ENCODE results near the gene NUDT4. TPM values are rescaled to one million over a fixed set of nuclear protein-coding genes. Genes with fewer than 3 reads are reported as not detected.

NUDT4 gene
- total and polyA plus RNA-seq, 2 of the 8 experiments (the other 6 are each of a cell fraction or from before 2014, with no cell fraction given) = 17.3 to 71.7 TPM

DNA sequence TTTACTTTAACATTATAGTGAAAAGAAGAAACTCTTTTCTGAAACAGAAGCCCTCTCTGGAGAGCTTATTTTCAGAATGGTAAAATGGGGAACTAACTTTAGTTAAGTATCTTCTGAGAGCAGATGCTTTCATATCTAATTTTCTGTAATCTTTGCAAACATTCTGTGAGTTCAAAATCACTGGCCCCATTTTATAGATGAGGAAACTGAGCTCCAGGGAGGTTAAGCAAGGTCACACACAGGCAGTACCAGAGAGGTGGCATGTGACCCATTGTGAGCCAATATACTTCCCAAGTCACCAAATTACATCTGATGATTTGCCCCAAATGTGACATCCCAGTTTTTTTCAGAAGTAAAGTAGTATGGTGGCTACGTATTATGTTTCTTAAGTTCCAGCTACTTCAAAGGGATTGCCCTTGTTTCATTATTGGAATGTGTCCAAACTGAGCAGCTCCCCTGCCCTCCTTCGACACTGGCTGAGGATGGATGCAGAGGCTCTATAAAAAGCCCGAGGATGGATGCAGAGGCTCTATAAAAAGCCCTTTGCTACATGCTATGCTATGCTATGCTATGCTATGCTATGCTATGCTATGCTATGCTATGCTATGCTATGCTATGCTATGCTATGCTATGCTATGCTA, 36.2 kb upstream of the NUDT4 start:
- no peak overlapping the region for H3K9ac ChIP-seq (replicated peaks in 1 of 4; ENCODE audit: extremely low read depth in 1 of 4, low read depth in 3 of 4, low read length in 3 of 4)
- H3K23me2 ChIP-seq (ENCODE audit: low read depth, low read length) = no peaks in the 10 kb centered on the region
- H3K79me2 ChIP-seq (ENCODE audit: control insufficient read depth in 1 of 2, insufficient read depth in 2 of 2, low read length in 2 of 2) = no peaks in the 10 kb centered on the region
- no peak overlapping the region for H4K8ac ChIP-seq (ENCODE audit: extremely low read depth, insufficient read depth, low read length)
- no peak overlapping the region for H3K14ac ChIP-seq (ENCODE audit: insufficient read length)
- ChIA-PET CTCF (ENCODE audit: partially characterized antibody) (interaction anchor here (1.4 kb wide), 1 partner anchor 25 kb away, joined by 4 read pairs; no protein-coding TSS in a partner anchor), POLR2A (ENCODE audit: partially characterized antibody) (no interaction called here)
- 88% methylated on average over 3 of the region's 3 CpGs; no CpG with 5 or more reads in 1 of the 2 experiments for WGBS, 2 experiments (ENCODE audit: extremely low coverage in 1 of 2, insufficient coverage in 1 of 2, insufficient read length in 1 of 2, insufficient replicate concordance in 2 of 2, low coverage in 1 of 2, low lambda C conversion rate in 2 of 2, missing lambda C conversion rate in 1 of 2)
- no peaks in the 10 kb centered on the region for H3K4me1 ChIP-seq (replicated peaks in 1 of 4; ENCODE audit: control insufficient read depth in 3 of 4, insufficient read depth in 4 of 4, low read length in 3 of 4)
- no peaks in the 10 kb centered on the region for H4K20me1 ChIP-seq (replicated peaks in 1 of 2; ENCODE audit: control insufficient read depth in 1 of 2, insufficient read depth in 2 of 2, low read length in 2 of 2)
- H2BK12ac ChIP-seq (ENCODE audit: low read depth, low read length) = no peak overlapping the region
- no peak overlapping the region for H4K5ac ChIP-seq (ENCODE audit: insufficient read length, low read depth, low read length)
- no peaks in the 10 kb centered on the region for H3K36me3 ChIP-seq (ENCODE audit: control insufficient read depth in 2 of 4, insufficient read depth in 4 of 4, low read length in 3 of 4)
- H3K27ac ChIP-seq (ENCODE audit: low read depth, low read length) = no peak overlapping the region
- no peak overlapping the region for H3K4ac ChIP-seq (replicated peaks; ENCODE audit: insufficient read length, low read depth, low read length)
- H3K27me3 ChIP-seq (replicated peaks in 1 of 4; ENCODE audit: control insufficient read depth in 3 of 4, extremely low read depth in 1 of 4, insufficient read depth in 3 of 4, low read length in 3 of 4) = no peaks in the 10 kb centered on the region
- no peak overlapping the region for H2AK5ac ChIP-seq (ENCODE audit: low read depth, low read length)
- H4K91ac ChIP-seq (replicated peaks; ENCODE audit: insufficient read length, low read length) = no peak overlapping the region
- no peak overlapping the region for H2BK20ac ChIP-seq (ENCODE audit: low read length)
- no peak overlapping the region for H2BK120ac ChIP-seq (replicated peaks; ENCODE audit: low read depth, low read length)
- DNase-seq (ENCODE audit: low read depth in 1 of 2, low spot score in 2 of 2) (no peak), FAIRE-seq (no peak)
- H3K23ac ChIP-seq (ENCODE audit: insufficient read length) = no peak overlapping the region
- H2AFZ ChIP-seq (ENCODE audit: low read length) = no peak overlapping the region
- no peaks in the 10 kb centered on the region for H3K79me1 ChIP-seq (ENCODE audit: low read depth, low read length)
- H3K9me3 ChIP-seq (ENCODE audit: insufficient read depth in 2 of 2, low read depth in 1 of 2, low read length in 1 of 2) = no peaks in the 10 kb centered on the region
- no peak overlapping the region for H2BK5ac ChIP-seq (ENCODE audit: low read depth, low read length)
- H3K56ac ChIP-seq (replicated peaks; ENCODE audit: insufficient read length, low read depth, low read length) = no peak overlapping the region
- no peak overlapping the region for H3K18ac ChIP-seq (ENCODE audit: extremely low read depth, low read length)
- H3K4me3 ChIP-seq (ENCODE audit: extremely low read depth in 1 of 4, insufficient read depth in 2 of 4, low read depth in 3 of 4, low read length in 4 of 4) = no peak overlapping the region
- H2BK15ac ChIP-seq (ENCODE audit: low read length) = no peak overlapping the region
- H3K4me2 ChIP-seq (ENCODE audit: insufficient read depth in 1 of 2, low read depth in 2 of 2, low read length in 2 of 2) = no peak overlapping the region
- no peak for TF ChIP-seq RBBP5 (IDR thresholded peaks at IDR 0.05; ENCODE audit: borderline replicate concordance, low read depth, low read length)
- TF ChIP-seq EP300 (IDR thresholded peaks at IDR 0.05; ENCODE audit: borderline replicate concordance in 1 of 2, low read depth in 2 of 2, low read length in 2 of 2) = no peak
- TF ChIP-seq HDAC2 (IDR thresholded peaks at IDR 0.05; ENCODE audit: borderline replicate concordance in 1 of 2, low read depth in 2 of 2, low read length in 2 of 2) = no peak
- no peak for TF ChIP-seq CTBP2 (IDR thresholded peaks at IDR 0.05; ENCODE audit: borderline replicate concordance, insufficient read depth, insufficient read length, low read length)
- TF ChIP-seq KDM4A (IDR thresholded peaks at IDR 0.05; ENCODE audit: low read depth, low read length, severe bottlenecking) = no peak
- TF ChIP-seq, protein P1, sequence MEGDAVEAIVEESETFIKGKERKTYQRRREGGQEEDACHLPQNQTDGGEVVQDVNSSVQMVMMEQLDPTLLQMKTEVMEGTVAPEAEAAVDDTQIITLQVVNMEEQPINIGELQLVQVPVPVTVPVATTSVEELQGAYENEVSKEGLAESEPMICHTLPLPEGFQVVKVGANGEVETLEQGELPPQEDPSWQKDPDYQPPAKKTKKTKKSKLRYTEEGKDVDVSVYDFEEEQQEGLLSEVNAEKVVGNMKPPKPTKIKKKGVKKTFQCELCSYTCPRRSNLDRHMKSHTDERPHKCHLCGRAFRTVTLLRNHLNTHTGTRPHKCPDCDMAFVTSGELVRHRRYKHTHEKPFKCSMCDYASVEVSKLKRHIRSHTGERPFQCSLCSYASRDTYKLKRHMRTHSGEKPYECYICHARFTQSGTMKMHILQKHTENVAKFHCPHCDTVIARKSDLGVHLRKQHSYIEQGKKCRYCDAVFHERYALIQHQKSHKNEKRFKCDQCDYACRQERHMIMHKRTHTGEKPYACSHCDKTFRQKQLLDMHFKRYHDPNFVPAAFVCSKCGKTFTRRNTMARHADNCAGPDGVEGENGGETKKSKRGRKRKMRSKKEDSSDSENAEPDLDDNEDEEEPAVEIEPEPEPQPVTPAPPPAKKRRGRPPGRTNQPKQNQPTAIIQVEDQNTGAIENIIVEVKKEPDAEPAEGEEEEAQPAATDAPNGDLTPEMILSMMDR (IDR thresholded peaks at IDR 0.05; ENCODE audit: control extremely low read depth in 1 of 3, insufficient read depth in 1 of 3, low read depth in 1 of 3, low read length in 3 of 3) = no peak
- TF ChIP-seq SAP30 (IDR thresholded peaks at IDR 0.05; ENCODE audit: insufficient read depth, insufficient replicate concordance, low read length) = no peak
- no peak for TF ChIP-seq GABPA (IDR thresholded peaks at IDR 0.05; ENCODE audit: borderline replicate concordance, insufficient read depth, low read length)
- TF ChIP-seq POLR2AphosphoS5 (IDR thresholded peaks at IDR 0.05; ENCODE audit: low read depth, low read length) = no peak

Measured in H1 (cell line).